HG03103 (cell line): ENCODE results near the gene ABCA6.
"Not testable (repeated sequence)": the region's sequence is repeated elsewhere in the genome, so short reads cannot be mapped to it uniquely, and the experiment has no call there.

ENCODE experiments used
- ATAC-seq: cut with Tn5 transposase; IDR thresholded peaks from one replicate; pipeline ENCODE4 v1.9.1; 2021; ENCODE audit warnings: low read depth; ENCODE audit not compliant: unreplicated experiment

Gene ABCA6

DNA sequence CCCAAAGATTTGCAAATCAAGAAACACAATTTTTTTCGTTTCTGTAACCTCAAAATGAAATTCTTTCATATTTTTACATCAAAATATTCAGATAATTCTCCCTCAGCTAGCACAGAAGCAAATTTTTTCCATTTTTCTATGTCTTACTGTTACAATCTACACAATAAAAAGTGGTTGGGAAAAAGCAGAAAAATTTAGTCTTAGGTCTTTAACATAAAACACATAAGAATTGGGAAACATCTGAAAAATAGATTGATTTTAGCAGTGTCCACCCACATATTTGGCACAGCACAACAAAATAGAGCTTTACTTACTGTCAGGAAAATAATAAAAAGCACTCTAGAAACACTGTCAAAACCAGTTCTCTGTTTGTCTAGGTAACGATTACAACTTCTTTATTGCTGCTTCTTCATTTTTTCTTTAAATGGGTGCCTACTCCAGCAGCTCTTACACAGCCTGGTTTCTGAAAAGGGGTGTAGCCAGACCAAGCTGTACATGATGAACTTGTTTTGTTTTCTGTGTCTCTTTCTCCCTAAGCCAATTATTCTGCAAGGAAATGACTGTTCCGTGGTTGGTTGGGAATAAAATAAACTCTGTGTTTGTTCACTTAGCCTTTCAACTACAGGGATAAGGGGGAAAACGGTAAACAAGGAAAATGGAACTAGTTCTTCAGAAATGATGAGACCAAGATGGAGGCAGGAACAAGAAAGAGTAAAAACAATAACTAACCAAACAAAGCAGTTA is at the start of gene ABCA6:
TSS of gene ABCA6 (minus strand) at position 465 of the 744 bp plus-strand sequence. CDS start 1,192 bp downstream, outside the sequence.
- ATAC-seq: no peak

GRCh38 chr17:69188796-69189195 is 47.1 kb upstream of the ABCA6 start:
- ATAC-seq: no peak

DNA sequence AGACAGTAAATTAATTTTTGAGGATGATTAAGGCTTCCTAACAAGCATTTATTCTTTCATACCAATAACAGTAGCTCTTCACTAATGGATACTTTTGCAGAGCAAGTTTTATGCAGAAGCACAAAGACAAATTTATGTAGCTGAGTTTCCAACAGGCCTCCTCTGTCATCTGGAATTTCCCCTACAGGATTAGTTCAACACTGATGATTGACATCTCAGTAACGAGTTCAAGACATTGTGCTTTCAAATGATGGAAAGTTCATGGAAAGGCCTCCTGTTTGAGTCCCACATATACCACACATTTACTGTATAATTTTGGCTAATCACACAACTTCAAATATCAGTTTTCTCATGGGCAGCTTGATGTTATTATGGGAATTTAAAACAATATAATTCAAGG is 46.4 kb upstream of the ABCA6 start:
- ATAC-seq: no peak

- no peak for ATAC-seq
Measured at GRCh38 chr17:69187294-69187693, 45.6 kb upstream of the ABCA6 start.

GRCh38 chr17:69179227-69179952 is 37.7 kb upstream of the ABCA6 start:
- no peak for ATAC-seq

- ATAC-seq: no peak
Measured at GRCh38 chr17:69176457-69176795, 34.7 kb upstream of the ABCA6 start.

- ATAC-seq: no peak
Measured at GRCh38 chr17:69175625-69176456, 34.1 kb upstream of the ABCA6 start.

GRCh38 chr17:69175262-69175624 is 33.5 kb upstream of the ABCA6 start:
- ATAC-seq: no peak

DNA sequence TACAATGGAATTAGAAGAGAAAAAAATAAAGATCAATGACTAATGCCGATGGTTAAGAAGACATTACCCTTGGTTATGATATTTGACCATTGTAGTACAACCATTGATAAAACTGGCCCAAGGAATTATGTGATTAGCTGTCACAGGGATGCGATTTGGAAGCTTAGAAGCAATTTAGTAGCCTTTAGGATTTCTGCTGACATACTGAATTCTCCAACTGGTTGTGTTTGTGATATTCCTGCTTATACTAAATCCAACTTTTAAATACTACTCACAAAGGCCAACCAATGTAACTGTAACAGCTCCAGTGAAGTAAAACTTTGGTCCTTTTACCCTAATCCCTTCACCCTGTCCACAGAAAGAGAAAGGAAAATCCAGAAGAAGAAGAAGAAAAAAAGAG is 31.4 kb upstream of the ABCA6 start:
- ATAC-seq: no peak

GRCh38 chr17:69170377-69170776 is 28.7 kb upstream of the ABCA6 start:
- ATAC-seq: no peak

DNA sequence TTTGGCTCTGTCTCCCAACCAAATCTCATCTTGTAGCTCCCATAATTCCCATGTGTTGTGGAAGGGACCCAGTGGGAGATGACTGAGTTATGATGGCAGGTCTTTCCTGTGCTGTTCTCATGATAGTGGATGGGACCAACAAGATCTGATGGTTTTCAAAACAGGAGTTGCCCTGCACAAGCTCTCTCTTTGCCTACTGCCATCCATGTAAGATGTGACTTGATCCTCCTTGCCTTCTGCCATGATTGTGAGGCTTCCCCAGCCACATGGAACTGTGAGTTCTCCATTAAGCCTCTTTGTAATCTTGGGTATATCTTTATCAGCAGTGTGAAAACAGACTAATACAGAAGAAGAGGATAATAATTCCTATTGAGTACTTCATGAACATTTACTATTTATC is 26.9 kb upstream of the ABCA6 start:
- ATAC-seq: not testable (repeated sequence)

DNA sequence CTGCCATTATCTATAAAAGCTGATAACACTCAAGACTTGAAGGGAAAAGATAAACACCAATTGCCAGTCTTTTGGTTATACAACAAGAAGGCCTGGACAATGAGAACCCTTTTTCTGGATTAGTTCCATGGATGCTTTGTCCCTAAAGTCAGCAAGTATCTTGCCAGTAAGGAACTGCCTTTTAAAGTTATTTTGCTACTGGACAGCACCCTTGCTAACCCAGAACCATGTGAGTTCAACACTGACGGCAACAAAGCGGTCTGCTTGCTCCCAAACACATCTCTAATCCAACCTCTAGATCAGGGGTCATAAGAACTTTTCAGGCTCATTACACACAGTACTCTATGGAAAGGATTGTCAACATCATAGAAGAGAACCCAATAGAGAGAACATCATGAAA is 25.3 kb upstream of the ABCA6 start:
- no peak for ATAC-seq

DNA sequence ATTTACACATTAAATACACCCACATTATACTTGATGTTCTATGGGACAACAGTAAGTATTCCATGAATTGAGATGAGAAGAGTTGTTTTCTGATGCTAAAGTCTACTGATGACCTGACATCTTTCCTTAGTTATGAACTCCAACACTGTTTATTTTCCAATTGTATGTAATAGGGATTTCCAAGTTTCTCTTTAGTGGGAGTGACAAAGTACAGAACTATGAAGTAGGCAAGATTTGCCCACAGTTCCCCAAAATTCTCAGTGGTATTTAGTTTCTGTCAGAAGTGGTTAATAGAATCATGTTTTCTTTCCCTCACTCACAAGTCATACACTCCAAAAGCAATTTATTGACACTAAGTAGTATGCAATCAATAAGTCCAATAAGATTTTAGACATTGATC is 22.5 kb upstream of the ABCA6 start:
- no peak for ATAC-seq

GRCh38 chr17:69159418-69159817 is 17.7 kb upstream of the ABCA6 start:
- no peak for ATAC-seq

DNA sequence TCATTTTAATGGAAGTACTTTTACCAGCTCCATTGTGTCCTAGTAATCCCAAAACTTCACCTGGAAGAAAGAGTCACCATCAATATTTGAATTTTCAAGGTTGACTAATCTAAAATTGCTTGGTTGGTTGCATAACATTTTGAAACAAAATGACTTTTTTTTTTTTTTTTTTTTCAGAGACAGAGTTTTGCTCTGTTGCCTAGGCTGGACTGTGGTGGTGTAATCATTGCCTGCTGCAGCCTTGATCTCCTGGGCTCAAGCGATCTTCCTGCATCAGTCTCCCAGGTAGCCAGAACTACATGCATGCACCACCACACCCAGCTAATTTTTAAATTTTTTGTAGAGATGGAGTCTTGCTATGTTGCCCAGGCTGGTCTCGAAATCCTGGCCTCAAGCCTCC is 12.6 kb upstream of the ABCA6 start:
- no peak for ATAC-seq

- no peak for ATAC-seq
Measured at GRCh38 chr17:69150333-69150732, 8.6 kb upstream of the ABCA6 start.

GRCh38 chr17:69147460-69147859 is 5.8 kb upstream of the ABCA6 start:
- no peak for ATAC-seq

- ATAC-seq: no peak
Measured at GRCh38 chr17:69144331-69145255, 2.9 kb upstream of the ABCA6 start.

- ATAC-seq: no peak
Measured at GRCh38 chr17:69143683-69144231, 2.1 kb upstream of the ABCA6 start.

DNA sequence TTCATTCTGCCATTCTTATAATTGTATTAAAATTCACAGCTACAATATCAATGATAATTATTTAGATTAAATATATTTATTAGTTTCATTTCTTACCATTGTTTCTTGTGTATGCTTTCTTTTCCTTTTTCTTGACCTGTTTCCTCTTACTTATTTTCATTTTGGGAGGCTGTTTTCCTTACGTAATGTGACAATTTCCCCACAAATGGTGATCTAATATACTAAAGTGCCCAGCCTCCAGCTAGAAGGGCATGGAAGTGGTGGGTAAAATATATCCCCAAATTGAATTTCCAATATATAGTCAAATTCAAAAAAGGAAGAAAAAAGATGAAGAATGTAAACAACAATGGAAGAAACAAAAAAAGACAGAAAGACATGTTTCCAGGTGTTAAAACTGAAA is 1.5 kb upstream of the ABCA6 start:
- ATAC-seq: no peak
